Uterus (tissue), 2 donors: ENCODE data around the gene S100PBP.

Source experiments
- POLR2A ChIP-seq, 2 donors: fragments of 450-650 bp; IDR thresholded peaks; one replicate each; pipeline ENCODE4 v1.6.1; 2016; ENCODE audit warnings: antibody characterized with exemption in 2 of 2, mild to moderate bottlenecking in 1 of 2, moderate library complexity in 1 of 2
- TF ChIP-seq, protein P1 (sequence below), 4 experiments: fragments of 200-600 bp in 2 of 4; fragments of 450-650 bp in 2 of 4; sonication (generic) in 2 of 4; IDR thresholded peaks; one replicate each; pipeline ENCODE4 v1.5.1; 2016 to 2019; ENCODE audit warnings: antibody characterized with exemption in 4 of 4, mild to moderate bottlenecking in 2 of 4, moderate library complexity in 1 of 4

DNA sequence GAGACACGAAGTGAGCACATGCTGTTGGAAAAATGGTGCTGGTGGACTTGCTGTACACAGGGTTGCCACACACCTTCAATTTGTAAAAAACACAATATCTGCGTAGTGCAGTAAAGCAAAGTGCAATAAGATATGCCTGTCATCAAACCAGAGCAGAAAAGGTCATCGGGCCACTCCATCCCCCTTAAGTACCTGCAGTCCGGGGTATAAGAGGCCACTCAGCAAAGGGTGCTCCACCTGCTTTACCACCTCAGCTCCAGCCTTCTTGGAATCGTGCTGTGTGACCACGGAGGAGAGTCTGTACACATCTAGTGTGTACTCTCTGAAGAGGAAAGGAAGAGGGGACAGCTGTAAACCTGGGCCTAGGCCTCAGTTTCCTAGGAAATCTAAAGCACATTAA lies 11.2 kb upstream of the S100PBP start:
- TF ChIP-seq, protein P1, sequence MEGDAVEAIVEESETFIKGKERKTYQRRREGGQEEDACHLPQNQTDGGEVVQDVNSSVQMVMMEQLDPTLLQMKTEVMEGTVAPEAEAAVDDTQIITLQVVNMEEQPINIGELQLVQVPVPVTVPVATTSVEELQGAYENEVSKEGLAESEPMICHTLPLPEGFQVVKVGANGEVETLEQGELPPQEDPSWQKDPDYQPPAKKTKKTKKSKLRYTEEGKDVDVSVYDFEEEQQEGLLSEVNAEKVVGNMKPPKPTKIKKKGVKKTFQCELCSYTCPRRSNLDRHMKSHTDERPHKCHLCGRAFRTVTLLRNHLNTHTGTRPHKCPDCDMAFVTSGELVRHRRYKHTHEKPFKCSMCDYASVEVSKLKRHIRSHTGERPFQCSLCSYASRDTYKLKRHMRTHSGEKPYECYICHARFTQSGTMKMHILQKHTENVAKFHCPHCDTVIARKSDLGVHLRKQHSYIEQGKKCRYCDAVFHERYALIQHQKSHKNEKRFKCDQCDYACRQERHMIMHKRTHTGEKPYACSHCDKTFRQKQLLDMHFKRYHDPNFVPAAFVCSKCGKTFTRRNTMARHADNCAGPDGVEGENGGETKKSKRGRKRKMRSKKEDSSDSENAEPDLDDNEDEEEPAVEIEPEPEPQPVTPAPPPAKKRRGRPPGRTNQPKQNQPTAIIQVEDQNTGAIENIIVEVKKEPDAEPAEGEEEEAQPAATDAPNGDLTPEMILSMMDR (IDR thresholded peaks at IDR 0.05) = no peak
- TF ChIP-seq POLR2A (IDR thresholded peaks at IDR 0.05) = no peak
